ENCODE measurements around the gene PSORS1C2.

The PSORS1C2 gene

DNA sequence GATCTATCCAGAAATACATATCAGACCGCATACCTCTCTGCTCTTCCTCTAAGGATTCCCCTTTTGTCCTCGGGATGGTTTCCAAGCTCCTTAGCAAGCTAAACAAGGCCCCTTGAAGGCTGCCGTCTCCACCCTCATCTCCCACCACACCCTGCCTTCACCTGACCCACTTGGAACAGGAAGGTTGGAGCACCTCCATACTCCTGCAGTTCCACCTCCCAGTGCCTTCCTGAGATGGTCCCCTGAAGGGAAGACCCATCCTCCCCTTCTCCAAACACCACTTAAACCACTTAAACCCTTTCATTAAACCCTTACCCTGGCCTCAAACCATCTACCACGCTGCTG is 40.1 kb upstream of the PSORS1C2 start:
- POLR2A ChIA-PET = interaction anchor here (2.0 kb wide), 1 partner anchor 20 kb away, joined by 6 read pairs; no protein-coding TSS in a partner anchor

DNA sequence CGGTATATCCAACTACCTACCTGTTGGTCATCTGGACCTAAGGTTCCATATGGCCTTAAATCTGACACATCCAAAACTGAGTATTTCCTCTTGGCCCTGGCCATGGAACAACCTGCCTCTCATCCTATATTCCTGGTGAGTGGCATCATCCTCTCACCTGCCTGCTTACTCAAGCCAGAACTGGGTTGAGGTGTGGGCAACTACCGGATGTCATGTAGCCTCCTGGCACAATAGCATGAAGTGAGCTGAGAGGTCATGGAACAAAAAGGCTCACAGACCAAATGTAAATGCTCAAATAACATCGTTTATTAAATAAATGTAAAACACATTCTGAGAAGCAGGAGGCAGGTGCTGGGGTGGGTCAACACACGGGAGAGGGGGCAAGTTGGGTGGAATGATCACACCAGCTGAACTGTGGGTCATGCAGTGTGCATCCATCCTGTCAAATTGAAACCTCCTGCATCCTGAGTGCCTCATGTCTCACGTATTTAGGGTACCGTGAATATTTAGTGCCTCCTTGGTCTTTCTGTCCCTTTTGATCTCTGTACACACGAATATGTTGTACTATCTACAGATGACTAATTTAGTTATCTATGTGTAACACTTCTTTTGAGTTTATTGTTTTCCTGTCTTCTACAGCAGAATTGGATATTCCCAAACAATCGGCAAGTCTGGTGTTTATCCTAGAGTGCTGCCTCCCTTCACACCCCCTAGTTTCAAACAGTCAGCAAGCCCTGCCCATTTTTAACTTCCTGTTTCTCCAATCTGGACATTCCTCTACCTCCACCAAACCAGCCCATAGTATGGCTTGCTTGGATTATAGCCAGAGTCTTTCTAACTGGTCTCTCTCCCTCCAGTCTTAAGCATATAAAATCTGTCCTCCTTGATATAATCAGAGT is 39.5 kb upstream of the PSORS1C2 start:
- POLR2A ChIA-PET = interaction anchor here (2.0 kb wide), 1 partner anchor 19 kb away, joined by 6 read pairs; no protein-coding TSS in a partner anchor
- DNase-seq (ENCODE audit: extremely low spot score) = no peak
- TF ChIP-seq SP1 (IDR thresholded peaks at IDR 0.05) = no peak
- CTCF ChIA-PET = no interaction called here

More for the DNA sequence above, 40.1 kb upstream of the PSORS1C2 start:
- CTCF ChIA-PET = no interaction called here
- TF ChIP-seq ARNT (IDR thresholded peaks at IDR 0.05) (no peak), FOXM1 (IDR thresholded peaks at IDR 0.05; ENCODE audit: borderline replicate concordance) (no peak), SUZ12 (IDR thresholded peaks at IDR 0.05) (no peak), NFRKB (IDR thresholded peaks at IDR 0.05) (no peak), HDGF (IDR thresholded peaks at IDR 0.05; ENCODE audit: borderline replicate concordance) (no peak), CTBP1 (IDR thresholded peaks at IDR 0.05; ENCODE audit: borderline replicate concordance) (no peak), L3MBTL2 (conservative IDR thresholded peaks at IDR 0.05) (no peak), FOXA1 (IDR thresholded peaks at IDR 0.05) (no peak), ELF4 (IDR thresholded peaks at IDR 0.05) (no peak), PKNOX1 (IDR thresholded peaks at IDR 0.05) (no peak), BHLHE40 (IDR thresholded peaks at IDR 0.05; ENCODE audit: borderline replicate concordance) (no peak), LEF1 (IDR thresholded peaks at IDR 0.05; ENCODE audit: borderline replicate concordance) (no peak)
- DNase-seq (ENCODE audit: extremely low spot score) = no peak

- no peak for DNase-seq (ENCODE audit: extremely low spot score)
- TF ChIP-seq ZNF384 (IDR thresholded peaks at IDR 0.05) (no peak), L3MBTL2 (conservative IDR thresholded peaks at IDR 0.05) (no peak), FOXK2 (IDR thresholded peaks at IDR 0.05) (no peak), FOXA1 (IDR thresholded peaks at IDR 0.05) (no peak), SUZ12 (IDR thresholded peaks at IDR 0.05) (no peak)
- ChIA-PET CTCF (no interaction called here), POLR2A (interaction anchor here (1.0 to 1.8 kb wide), 2 partner anchors 18 to 287 kb away, joined by 3 to 7 read pairs; partner anchors contain the start of gene TCF19)
Observed at GRCh38 chr6:31175971-31176370, 37.1 kb upstream of the PSORS1C2 start.

- TF ChIP-seq FOXK2 (IDR thresholded peaks at IDR 0.05) (no peak), PKNOX1 (IDR thresholded peaks at IDR 0.05) (no peak), ELF4 (IDR thresholded peaks at IDR 0.05) (no peak), NFRKB (IDR thresholded peaks at IDR 0.05) (no peak), SP1 (IDR thresholded peaks at IDR 0.05) (no peak), HDGF (IDR thresholded peaks at IDR 0.05; ENCODE audit: borderline replicate concordance) (no peak), CTBP1 (IDR thresholded peaks at IDR 0.05; ENCODE audit: borderline replicate concordance) (no peak), ARNT (IDR thresholded peaks at IDR 0.05) (no peak), LEF1 (IDR thresholded peaks at IDR 0.05; ENCODE audit: borderline replicate concordance) (no peak), SUZ12 (IDR thresholded peaks at IDR 0.05) (no peak), FOXM1 (IDR thresholded peaks at IDR 0.05; ENCODE audit: borderline replicate concordance) (no peak), BHLHE40 (IDR thresholded peaks at IDR 0.05; ENCODE audit: borderline replicate concordance) (no peak), L3MBTL2 (conservative IDR thresholded peaks at IDR 0.05) (no peak), ZNF384 (IDR thresholded peaks at IDR 0.05) (no peak), TARDBP (IDR thresholded peaks at IDR 0.05) (no peak), FOXA1 (IDR thresholded peaks at IDR 0.05) (no peak)
- ChIA-PET POLR2A (interaction anchor here (0.9 to 1.8 kb wide), 2 partner anchors 16 kb away, joined by 4 to 7 read pairs; partner anchors contain the start of gene TCF19), CTCF (no interaction called here)
- no peak for DNase-seq (ENCODE audit: extremely low spot score)
Observed at GRCh38 chr6:31174378-31174777, 35.5 kb upstream of the PSORS1C2 start.

DNA sequence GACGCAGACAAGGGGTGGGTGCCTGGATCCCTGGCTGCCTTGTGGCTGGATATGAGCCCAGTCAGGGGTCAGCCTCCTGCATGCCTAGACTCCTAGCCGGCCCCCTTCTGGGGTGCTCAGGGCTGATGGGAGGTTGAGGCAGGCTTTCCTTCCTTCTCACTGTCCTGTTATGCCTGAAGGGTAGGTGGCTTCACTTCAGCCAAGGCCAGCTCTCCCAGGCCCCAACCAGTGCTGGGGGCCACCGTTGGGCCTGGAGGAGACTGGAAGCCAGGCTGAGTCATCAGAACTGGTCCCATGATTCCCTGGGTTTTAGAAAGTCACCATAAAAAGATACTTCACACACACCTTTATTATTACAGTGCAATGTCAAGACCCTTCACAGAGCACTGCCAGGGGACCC is 34.5 kb upstream of the PSORS1C2 start:
- ChIA-PET CTCF (no interaction called here), POLR2A (interaction anchor here (0.9 kb wide), 1 partner anchor 15 kb away, joined by 4 read pairs; the partner anchor contains the start of gene TCF19)
- TF ChIP-seq NFRKB (IDR thresholded peaks at IDR 0.05) = no peak
- no peak for TF ChIP-seq ZNF384 (IDR thresholded peaks at IDR 0.05)
- TF ChIP-seq TARDBP (IDR thresholded peaks at IDR 0.05) = no peak
- no peak for TF ChIP-seq FOXK2 (IDR thresholded peaks at IDR 0.05)
- no peak for TF ChIP-seq HDGF (IDR thresholded peaks at IDR 0.05; ENCODE audit: borderline replicate concordance)
- no peak for DNase-seq (ENCODE audit: extremely low spot score)

DNA sequence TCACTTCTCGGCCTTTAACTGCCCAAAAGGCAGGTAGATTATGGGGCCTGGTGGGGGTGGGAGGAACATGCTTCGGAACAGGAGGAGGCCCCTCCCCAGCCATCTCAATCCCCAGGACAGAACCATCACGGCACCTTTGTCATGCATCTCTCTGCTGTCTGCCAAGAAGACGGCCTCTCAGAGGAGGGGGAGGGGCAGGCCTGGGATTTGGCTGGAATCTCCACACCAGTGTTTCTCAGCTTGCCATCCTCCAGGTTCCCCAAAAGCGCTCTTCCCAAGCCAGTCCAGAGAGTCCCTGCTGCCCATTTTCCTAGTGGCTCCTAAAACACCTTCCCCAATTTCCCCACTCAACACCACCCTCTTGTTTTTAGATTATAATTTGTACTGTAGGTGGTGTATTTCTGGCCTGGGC is 34.1 kb upstream of the PSORS1C2 start:
- ChIA-PET CTCF (no interaction called here), POLR2A (no interaction called here)
- DNase-seq (ENCODE audit: extremely low spot score) = no peak
- TF ChIP-seq LEF1 (IDR thresholded peaks at IDR 0.05; ENCODE audit: borderline replicate concordance) (no peak), CTBP1 (IDR thresholded peaks at IDR 0.05; ENCODE audit: borderline replicate concordance) (no peak), BHLHE40 (IDR thresholded peaks at IDR 0.05; ENCODE audit: borderline replicate concordance) (no peak), FOXM1 (IDR thresholded peaks at IDR 0.05; ENCODE audit: borderline replicate concordance) (no peak), TARDBP (IDR thresholded peaks at IDR 0.05) (no peak), NFRKB (IDR thresholded peaks at IDR 0.05) (no peak), SP1 (IDR thresholded peaks at IDR 0.05) (no peak), FOXK2 (IDR thresholded peaks at IDR 0.05) (no peak), ARNT (IDR thresholded peaks at IDR 0.05) (no peak), PKNOX1 (IDR thresholded peaks at IDR 0.05) (no peak), ZNF384 (IDR thresholded peaks at IDR 0.05) (no peak), FOXA1 (IDR thresholded peaks at IDR 0.05) (no peak), HDGF (IDR thresholded peaks at IDR 0.05; ENCODE audit: borderline replicate concordance) (no peak), SUZ12 (IDR thresholded peaks at IDR 0.05) (no peak)
